GM12874 (cell line): ENCODE results near the gene S100A10.

ENCODE experiments used
- CTCF ChIP-seq: IDR thresholded peaks from 2 replicates; pipeline ENCODE4 v1.5.1; 2011; ENCODE audit warnings: low read depth, mild to moderate bottlenecking, control low read depth, low read length, moderate library complexity; ENCODE audit not compliant: insufficient read depth

Gene S100A10

GRCh38 chr1:152000964-152001630 is 7.4 kb upstream of the S100A10 start:
- TF ChIP-seq CTCF = no peak

- TF ChIP-seq CTCF = no peak
These were observed 5.1 kb upstream of the S100A10 start for GRCh38 chr1:151998611-151999362.

GRCh38 chr1:151997284-151997570 is 3.6 kb upstream of the S100A10 start:
- no peak for TF ChIP-seq CTCF

- no peak for TF ChIP-seq CTCF
These were observed 2.1 kb upstream of the S100A10 start for GRCh38 chr1:151995774-151996173.

GRCh38 chr1:151994956-151995355 is 1.3 kb upstream of the S100A10 start:
- no peak for TF ChIP-seq CTCF

- TF ChIP-seq CTCF = no peak
These were observed 450 bp downstream of the S100A10 start for GRCh38 chr1:151993084-151993733.

GRCh38 chr1:151992303-151993083 is 1.2 kb downstream of the S100A10 start:
- no peak for TF ChIP-seq CTCF
